NK-92 (cell line): ENCODE data around the gene CACNB4.
"Not testable (repeated sequence)": the region's sequence is repeated elsewhere in the genome, so short reads cannot be mapped to it uniquely, and the experiment has no call there.

ENCODE experiments used
- DNase-seq: peaks from one replicate; lab custom pipeline; 2025; ENCODE audit not compliant: unreplicated experiment; lab: John Stamatoyannopoulos, UW

CACNB4 gene

GRCh38 chr2:151907286-151908203 is 191.3 kb downstream of the CACNB4 start:
- DNase-seq: no peak

GRCh38 chr2:151906633-151906998 is 192.2 kb downstream of the CACNB4 start:
- no peak for DNase-seq

- DNase-seq: no peak
Measured at GRCh38 chr2:151905963-151906632, 192.7 kb downstream of the CACNB4 start.

GRCh38 chr2:151904807-151905206 is 194.0 kb downstream of the CACNB4 start:
- no peak for DNase-seq

- no peak for DNase-seq
Measured at GRCh38 chr2:151904021-151904420, 194.8 kb downstream of the CACNB4 start.

GRCh38 chr2:151902829-151903228 is 196.0 kb downstream of the CACNB4 start:
- no peak for DNase-seq

GRCh38 chr2:151900331-151900730 is 198.5 kb downstream of the CACNB4 start:
- no peak for DNase-seq

- no peak for DNase-seq
Measured at GRCh38 chr2:151899156-151899555, 199.7 kb downstream of the CACNB4 start.

- DNase-seq: no peak
Measured at GRCh38 chr2:151891566-151892194, 207.2 kb downstream of the CACNB4 start.

GRCh38 chr2:151887164-151887563 is 211.7 kb downstream of the CACNB4 start:
- no peak for DNase-seq

GRCh38 chr2:151886241-151886640 is 212.6 kb downstream of the CACNB4 start:
- no peak for DNase-seq

GRCh38 chr2:151882786-151883445 is 215.9 kb downstream of the CACNB4 start:
- DNase-seq: no peak

- DNase-seq: no peak
Measured at GRCh38 chr2:151881342-151881741, 217.5 kb downstream of the CACNB4 start.

- no peak for DNase-seq
Measured at GRCh38 chr2:151880586-151880985, 218.3 kb downstream of the CACNB4 start.

- no peak for DNase-seq
Measured at GRCh38 chr2:151878655-151879563, 219.9 kb downstream of the CACNB4 start.

- DNase-seq: no peak
Measured at GRCh38 chr2:151878204-151878603, 220.6 kb downstream of the CACNB4 start.

GRCh38 chr2:151875631-151876030 is 223.2 kb downstream of the CACNB4 start:
- not testable (repeated sequence) for DNase-seq

GRCh38 chr2:151872463-151872862 is 226.4 kb downstream of the CACNB4 start:
- no peak for DNase-seq

GRCh38 chr2:151869291-151869690 is 229.6 kb downstream of the CACNB4 start:
- DNase-seq: no peak

- no peak for DNase-seq
Measured at GRCh38 chr2:151862700-151863099, 236.1 kb downstream of the CACNB4 start.
